ENCODE data around the gene LSM2.

LSM2 gene

DNA sequence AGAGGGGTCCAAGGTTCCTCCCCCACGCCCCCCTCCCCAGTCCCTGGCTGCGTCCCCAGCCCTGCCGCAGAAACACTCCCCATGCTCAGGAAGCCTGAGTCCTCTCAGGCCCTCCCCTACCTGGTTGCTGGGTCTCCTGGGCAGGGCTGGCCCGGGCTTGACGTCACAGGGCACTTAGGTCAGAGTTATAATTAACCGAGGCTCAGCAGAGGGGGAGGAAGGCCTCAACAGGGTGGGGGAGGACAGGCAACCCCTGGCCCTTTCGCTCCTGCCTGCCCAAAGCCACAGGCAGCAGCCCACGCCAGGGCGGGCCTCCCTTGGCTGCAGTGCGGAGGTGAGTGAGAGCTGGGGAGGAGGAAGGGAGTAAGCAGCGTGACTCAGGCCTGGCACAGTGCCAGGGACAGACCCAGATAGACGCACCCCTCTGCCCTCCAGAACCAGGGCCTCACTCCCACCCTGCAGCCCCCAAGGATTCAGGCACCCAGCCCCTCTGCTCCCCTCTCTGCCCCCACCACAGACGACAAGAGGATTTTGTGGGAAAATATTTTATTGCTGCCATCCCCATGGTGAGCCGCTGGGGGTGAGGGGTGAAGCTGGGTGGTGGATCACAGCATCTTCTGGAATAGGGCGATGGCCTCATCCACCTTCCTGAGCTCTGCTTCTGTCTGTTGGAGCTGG is 29.6 kb downstream of the LSM2 start, which contains the start of gene VWA7:
VWA7 (minus strand) TSS at position 340 of the 678 bp plus-strand sequence. CDS start 549 bp downstream, outside the sequence.
- DNase-seq (ENCODE audit: low read depth, low spot score): peak; percentile 38

DNA sequence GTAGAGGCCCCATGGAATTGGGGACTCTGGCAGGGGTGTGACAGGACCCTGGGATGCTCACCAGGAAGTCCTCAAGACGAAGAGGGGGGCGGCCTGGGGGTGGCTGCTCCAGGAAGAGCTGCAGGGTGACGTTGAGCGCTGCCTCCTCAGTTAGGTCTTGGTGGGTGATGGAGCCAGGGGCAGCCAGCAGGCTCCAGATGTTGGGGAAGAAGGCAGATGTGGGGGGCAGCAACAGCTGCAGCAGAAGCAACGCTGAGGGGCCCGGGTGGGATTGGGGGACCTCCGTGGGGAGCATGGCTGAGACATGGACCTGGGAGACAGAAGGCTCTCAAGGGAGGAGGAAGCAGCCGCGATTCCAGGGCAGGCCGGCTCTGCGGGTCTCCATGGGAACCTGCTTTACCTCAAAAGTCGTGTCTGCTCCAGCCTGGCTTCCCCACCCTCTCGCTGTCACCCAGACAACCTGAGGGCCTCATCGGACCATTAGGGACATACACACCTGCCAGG is 30.2 kb downstream of the LSM2 start:
- DNase-seq (ENCODE audit: low read depth, low spot score): no peak

DNA sequence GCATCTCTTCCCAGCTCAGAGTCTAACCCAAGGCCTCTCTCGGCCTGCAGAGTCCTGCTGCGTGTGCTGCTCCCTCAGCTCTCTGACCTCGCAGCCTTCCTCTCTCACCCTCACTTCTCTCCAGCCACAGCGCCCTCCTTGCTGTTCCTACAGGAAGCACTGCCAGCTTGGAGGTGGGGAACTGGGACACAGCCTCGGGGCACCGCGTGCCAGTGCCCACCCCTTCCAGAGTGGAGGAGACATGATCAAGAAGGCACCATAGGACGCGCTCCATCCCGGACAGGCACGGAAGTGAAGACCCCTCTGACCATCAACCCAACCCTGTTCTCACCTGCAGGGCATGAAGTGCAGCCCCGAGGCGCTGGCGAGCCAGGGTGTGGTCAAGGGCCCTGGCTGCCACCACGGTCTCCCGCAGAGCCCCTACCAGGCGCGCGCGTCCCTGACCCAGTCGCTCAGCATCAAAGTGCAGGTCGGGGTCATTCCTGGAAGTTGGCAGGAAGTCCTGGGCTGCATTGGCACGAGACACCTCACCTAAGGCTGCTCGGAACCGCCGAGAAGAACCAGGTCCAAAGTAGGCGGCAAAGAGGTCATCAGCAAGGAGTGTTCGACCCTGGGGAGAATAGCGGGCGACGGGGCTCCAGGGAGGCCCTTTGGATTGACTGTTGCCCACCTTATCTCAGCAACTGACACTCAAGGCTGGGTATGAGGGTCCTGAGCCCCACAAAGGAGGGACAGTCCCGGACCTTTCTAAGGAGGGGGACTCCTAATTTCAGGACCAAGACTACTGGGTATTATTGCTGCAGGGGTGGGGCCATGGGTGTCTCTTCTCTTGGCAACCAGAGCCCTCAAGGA is 30.9 kb downstream of the LSM2 start:
- no peak for DNase-seq (ENCODE audit: low read depth, low spot score)

GRCh38 chr6:31775184-31775583 is 31.6 kb downstream of the LSM2 start:
- no peak for DNase-seq (ENCODE audit: low read depth, low spot score)

DNA sequence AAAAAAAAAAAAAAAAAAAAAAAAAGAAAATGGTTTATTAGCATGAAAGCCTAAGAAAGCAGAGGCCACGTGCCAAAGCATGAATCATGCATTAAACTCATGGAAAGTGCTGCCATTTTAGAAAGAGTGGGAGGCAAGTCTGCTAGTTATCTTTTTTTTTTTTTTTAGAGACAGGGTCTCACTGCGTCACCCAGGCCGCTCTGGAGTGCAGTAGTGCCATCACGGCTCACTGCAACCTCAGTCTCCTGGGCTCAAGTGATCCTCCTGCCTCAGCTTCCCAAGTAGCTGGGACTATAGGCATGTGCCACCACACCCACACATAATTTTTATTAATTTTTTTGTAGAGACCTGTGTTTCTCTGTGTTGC is 34.8 kb downstream of the LSM2 start:
- DNase-seq (ENCODE audit: low read depth, low spot score): no peak

GRCh38 chr6:31770860-31771259 is 35.9 kb downstream of the LSM2 start:
- DNase-seq (ENCODE audit: low read depth, low spot score): no peak

- DNase-seq (ENCODE audit: low read depth, low spot score): peak; percentile 66
These were observed 36.9 kb downstream of the LSM2 start for GRCh38 chr6:31769684-31770371.

DNA sequence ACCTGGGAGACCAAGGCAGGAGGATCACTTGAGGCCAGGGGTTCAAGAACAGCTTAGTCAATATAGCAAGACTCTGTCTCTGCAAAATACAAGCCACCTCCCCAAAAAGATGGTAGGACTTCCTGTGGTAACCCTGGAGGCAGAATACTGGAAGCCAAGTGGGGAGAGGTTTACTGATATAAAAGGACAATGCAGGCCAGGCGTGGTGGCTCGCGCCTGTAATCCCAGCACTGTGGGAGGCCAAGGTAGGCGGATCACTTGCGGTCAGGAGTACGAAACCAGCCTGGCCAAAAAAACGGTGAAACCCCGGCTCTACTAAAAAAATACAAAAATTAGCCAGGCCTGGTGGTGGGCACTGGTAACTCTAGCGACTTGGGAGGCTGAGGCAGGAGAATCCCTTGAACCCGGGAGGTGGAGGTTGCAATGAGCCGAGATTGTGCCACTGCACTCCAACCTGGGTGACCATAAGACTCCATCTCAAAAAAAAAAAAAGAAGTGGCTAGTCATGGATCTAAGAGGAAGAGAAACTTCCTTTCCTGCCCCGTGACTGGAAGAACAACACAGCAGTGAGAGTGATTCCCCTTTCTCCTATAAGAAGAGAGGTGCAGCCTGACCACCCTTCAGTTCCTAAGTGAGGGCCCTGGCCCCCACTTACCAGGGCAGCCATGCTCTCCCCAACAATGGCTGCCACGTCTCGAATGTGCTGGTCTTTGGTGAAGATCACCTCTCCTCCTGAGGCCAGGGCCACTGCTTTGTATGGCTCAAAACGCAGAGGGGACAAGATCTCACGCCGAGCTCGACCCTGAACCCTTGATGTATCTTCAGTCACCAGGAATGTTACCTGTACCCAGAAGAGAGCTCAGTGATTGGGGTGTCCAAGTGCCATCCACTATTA is 38.2 kb downstream of the LSM2 start:
- DNase-seq (ENCODE audit: low read depth, low spot score): no peak

GRCh38 chr6:31767096-31767645 is 39.6 kb downstream of the LSM2 start:
- no peak for DNase-seq (ENCODE audit: low read depth, low spot score)

- DNase-seq (ENCODE audit: low read depth, low spot score): no peak
These were observed 40.6 kb downstream of the LSM2 start for GRCh38 chr6:31765910-31766794.

GRCh38 chr6:31765559-31765909 is 41.2 kb downstream of the LSM2 start:
- no peak for DNase-seq (ENCODE audit: low read depth, low spot score)

- no peak for DNase-seq (ENCODE audit: low read depth, low spot score)
These were observed 42.6 kb downstream of the LSM2 start for GRCh38 chr6:31764198-31764597.

GRCh38 chr6:31763619-31763940 is 43.2 kb downstream of the LSM2 start:
- DNase-seq (ENCODE audit: low read depth, low spot score): no peak

DNA sequence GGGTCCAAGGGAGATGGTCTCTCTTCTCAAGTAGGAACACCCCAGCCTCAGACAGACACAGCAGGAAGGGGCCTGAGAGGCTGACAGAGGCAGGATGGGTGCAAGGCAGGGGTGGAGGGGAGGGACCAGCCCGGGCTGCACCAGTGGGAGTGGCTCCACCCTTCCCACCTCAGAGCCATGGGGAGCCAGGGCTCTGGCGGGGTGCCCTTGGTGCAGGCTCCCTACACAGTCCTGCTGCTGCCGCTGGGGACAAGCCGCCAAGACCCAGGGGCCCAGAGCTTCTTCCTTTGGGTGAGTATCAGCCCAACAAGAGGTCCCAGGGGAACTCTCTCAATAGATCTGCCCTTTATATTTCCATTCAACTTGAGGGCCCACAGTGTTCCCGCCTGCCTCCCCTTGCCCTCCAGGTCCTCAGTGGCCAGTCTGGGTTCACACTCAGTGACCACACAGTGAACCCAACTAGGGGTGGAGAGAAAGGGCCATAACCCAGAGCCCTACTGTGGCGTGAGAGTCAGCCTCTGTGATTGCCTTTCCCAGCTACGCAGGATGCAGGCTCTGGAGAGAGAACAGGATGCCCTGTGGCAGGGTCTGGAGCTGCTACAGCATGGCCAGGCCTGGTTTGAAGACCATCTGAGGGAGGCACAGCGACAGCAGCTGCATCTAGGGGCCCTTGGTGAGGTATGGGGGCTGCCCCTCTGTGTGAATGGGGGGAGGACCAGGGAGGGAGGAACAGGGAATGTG is 43.7 kb downstream of the LSM2 start:
- DNase-seq (ENCODE audit: low read depth, low spot score): no peak

GRCh38 chr6:31762356-31762755 is 44.4 kb downstream of the LSM2 start, which contains the start of gene SAPCD1:
Gene SAPCD1, plus strand, starts transcription at chr6:31762656. Its CDS starts 399 bp downstream, at chr6:31763055.
- no peak for DNase-seq (ENCODE audit: low read depth, low spot score)

- no peak for DNase-seq (ENCODE audit: low read depth, low spot score)
These were observed 45.4 kb downstream of the LSM2 start for GRCh38 chr6:31761343-31761742.

GRCh38 chr6:31760790-31761189 is 46.0 kb downstream of the LSM2 start:
- DNase-seq (ENCODE audit: low read depth, low spot score): no peak

- DNase-seq (ENCODE audit: low read depth, low spot score): no peak
These were observed 48.5 kb downstream of the LSM2 start for GRCh38 chr6:31758281-31758680.

DNA sequence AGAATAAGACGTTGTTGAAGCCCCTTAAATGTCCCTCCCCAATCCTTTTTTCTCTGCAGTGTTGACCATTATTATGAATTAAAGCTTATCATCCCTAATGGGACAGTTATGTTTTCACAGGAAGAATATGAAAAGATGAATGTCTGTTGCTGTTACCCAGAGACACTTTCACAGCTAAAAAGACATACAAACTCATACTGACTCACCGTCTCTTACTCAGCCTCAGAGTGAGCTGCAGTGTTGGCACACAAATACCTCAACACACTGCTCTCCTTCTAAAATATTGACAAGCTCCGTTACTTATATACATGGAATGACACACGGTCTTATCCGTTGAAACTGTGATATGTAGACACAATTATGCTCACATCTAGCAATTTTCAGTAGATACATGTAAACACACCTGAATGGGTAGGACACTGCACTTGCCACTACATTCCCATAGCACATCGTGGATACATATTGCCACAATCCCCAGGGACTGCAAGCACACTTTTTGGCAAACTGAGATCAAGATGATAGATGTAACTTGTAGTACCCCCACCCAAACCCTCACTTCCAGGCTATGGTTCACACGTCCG is 53.9 kb downstream of the LSM2 start:
- DNase-seq (ENCODE audit: low read depth, low spot score): no peak
